ENCODE data around the gene TRIM56.
"Not testable (repeated sequence)": the region's sequence is repeated elsewhere in the genome, so short reads cannot be mapped to it uniquely, and the experiment has no call there.

The TRIM56 gene

GRCh38 chr7:101092266-101092905, 7.1 kb downstream of the TRIM56 start:
- DNase-seq (ENCODE audit: low read depth, low spot score), result not testable (repeated sequence)

GRCh38 chr7:101093906-101094305, 8.6 kb downstream of the TRIM56 start:
- DNase-seq (ENCODE audit: low read depth, low spot score), result no peak

DNA sequence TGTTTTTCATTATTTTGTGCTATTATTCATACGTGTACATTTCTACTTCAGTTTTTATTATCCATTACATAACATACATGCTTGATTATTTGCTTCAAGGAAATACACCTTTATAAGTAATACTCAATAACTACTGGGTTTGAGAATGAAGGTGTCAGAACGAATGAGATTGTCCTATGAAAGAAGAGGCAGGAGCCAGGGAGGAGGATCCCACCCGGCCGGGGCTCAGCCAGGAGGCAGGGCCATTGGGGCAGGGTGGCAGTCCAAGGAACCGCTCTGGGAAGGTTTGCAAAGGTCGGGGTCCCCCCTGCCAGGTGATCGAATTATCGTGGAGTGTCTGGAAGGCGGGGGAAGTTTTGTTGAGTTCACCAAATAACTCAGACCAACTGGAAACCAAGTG, 9.1 kb downstream of the TRIM56 start:
- no peak for DNase-seq (ENCODE audit: low read depth, low spot score)

GRCh38 chr7:101094791-101095375, 9.6 kb downstream of the TRIM56 start:
- no peak for DNase-seq (ENCODE audit: low read depth, low spot score)

GRCh38 chr7:101096331-101096956, 11.2 kb downstream of the TRIM56 start:
- no peak for DNase-seq (ENCODE audit: low read depth, low spot score)

GRCh38 chr7:101096957-101097347, 11.7 kb downstream of the TRIM56 start:
- no peak for DNase-seq (ENCODE audit: low read depth, low spot score)

- DNase-seq (ENCODE audit: low read depth, low spot score), result no peak
Measured at GRCh38 chr7:101097561-101097960, 12.3 kb downstream of the TRIM56 start.

- DNase-seq (ENCODE audit: low read depth, low spot score), result no peak
Measured at GRCh38 chr7:101099969-101100781, 14.9 kb downstream of the TRIM56 start.

GRCh38 chr7:101100858-101101847, 15.9 kb downstream of the TRIM56 start:
- no peak for DNase-seq (ENCODE audit: low read depth, low spot score)

DNA sequence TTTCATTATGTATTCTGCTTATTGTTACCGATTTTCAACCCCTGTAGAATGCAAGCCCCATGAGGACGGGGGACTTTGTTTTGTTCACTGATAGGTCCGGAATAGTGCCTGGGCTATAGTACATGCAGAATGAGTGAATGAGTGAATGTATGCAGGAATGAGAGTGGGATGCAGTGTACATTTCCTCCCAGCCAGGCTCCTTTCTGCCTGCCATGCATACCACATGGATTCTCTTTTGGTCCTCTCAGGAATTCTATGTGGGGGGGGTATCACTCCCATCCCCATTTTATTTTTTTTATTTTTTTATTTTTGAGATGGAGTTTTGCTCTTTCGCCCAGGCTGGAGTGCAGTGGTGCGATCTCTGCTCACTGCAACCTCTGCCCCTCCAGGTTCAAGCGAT, 16.7 kb downstream of the TRIM56 start:
- DNase-seq (ENCODE audit: low read depth, low spot score), result no peak

DNA sequence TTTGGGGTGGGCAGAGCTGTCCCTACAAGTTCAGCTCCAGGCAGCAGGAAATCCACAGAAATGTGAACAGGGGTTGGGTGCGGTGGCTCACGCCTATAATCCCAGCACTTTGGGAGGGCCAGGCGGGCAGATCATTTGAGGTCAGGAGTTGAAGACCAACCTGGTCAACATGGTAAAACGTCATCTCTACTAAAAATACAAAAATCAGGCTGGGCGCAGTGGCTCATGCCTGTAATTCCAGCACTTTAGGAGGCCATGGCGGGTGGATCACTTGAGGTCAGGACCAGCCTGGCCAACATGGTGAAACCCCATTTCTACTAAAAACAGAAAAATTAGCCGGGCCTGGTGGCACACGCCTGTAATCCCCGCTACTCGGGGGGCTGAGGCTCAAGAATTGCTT, 18.4 kb downstream of the TRIM56 start:
- DNase-seq (ENCODE audit: low read depth, low spot score), result not testable (repeated sequence)

DNA sequence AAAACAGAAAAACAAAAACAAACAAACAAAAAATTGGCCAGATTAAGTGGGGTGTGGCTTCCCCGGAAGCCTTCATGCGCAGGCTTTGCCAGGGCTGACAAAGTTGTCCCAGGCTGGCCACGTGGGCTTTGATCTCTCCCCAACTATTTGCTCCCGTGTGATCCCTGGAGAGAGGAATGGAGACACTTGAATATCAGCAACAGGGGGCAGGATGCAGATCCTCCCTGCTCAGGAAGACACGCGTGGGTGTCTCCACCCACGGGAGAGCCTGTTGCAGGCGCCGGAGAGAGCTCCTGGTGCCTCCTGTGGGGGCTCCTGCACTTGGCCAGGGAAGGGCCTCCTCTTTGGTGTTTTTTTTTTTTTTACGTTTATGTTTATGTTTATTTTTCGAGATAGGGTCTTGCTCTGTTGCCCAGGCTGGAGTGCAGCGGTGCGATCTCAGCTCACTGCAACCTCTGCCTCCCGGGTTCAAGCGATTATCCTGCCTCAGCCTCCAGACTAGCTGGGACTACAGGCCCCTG, 19.0 kb downstream of the TRIM56 start:
- no peak for DNase-seq (ENCODE audit: low read depth, low spot score)

DNA sequence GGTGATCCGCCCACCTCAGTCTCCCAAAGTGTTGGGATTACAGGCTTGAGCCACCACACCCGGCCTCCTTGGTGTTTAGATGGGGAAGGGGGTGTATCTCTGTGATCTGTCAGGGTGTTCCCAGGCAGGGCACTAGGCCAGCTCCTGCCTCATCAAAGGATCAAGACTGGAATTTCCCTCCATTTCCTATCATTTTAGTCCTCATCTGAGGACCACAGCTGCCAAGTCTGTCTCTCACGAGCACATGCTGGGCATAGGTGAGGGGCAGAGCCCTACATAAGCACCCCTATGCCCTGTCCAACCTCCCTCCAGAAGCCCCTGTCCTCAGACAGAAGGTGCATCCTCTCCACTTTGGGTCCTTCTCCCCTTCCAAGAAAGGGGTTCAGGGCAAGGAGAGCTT, 19.5 kb downstream of the TRIM56 start:
- no peak for DNase-seq (ENCODE audit: low read depth, low spot score)

GRCh38 chr7:101105248-101105647, 20.0 kb downstream of the TRIM56 start:
- not testable (repeated sequence) for DNase-seq (ENCODE audit: low read depth, low spot score)

GRCh38 chr7:101106386-101106785, 21.1 kb downstream of the TRIM56 start:
- no peak for DNase-seq (ENCODE audit: low read depth, low spot score)

DNA sequence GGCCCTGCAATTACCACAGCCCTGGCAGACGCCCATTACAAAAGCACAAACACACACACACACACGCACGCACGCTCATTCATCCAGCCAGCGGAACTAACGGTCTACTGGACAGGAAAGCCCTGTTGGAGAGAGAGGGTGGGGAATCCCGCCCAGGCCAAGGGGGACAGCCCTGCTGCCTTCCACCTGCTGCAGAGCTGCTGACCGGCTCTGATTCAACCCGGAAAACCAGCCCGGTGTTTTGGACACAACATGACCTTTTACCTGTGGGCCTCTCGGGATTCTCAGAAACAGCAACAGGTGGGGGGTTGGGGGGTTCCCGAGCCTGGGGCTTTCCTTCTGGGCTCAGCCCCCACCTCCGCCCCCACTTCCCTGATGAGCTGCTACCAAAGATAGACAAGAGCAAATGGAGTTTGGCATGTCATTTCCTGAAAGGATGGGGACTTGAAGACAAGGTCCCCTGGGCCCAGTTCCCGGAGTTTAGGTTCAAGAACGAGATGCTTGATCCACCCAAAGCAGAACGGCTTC, 23.1 kb downstream of the TRIM56 start:
- no peak for DNase-seq (ENCODE audit: low read depth, low spot score)

- DNase-seq (ENCODE audit: low read depth, low spot score), result no peak
Measured at GRCh38 chr7:101108961-101109360, 23.7 kb downstream of the TRIM56 start.

- no peak for DNase-seq (ENCODE audit: low read depth, low spot score)
Measured at GRCh38 chr7:101109368-101109767, 24.1 kb downstream of the TRIM56 start.

- DNase-seq (ENCODE audit: low read depth, low spot score), result no peak
Measured at GRCh38 chr7:101111261-101111660, 26.0 kb downstream of the TRIM56 start.

- no peak for DNase-seq (ENCODE audit: low read depth, low spot score)
Measured at GRCh38 chr7:101112233-101112632, 27.0 kb downstream of the TRIM56 start.

- DNase-seq (ENCODE audit: low read depth, low spot score), result not testable (repeated sequence)
Measured at GRCh38 chr7:101113140-101113539, 27.9 kb downstream of the TRIM56 start.
